ENCODE data around the gene GAB3. TPM values are rescaled to one million over a fixed set of nuclear protein-coding genes. Genes with fewer than 3 reads are reported as not detected.
"Not testable (repeated sequence)": the region's sequence is repeated elsewhere in the genome, so short reads cannot be mapped to it uniquely, and the experiment has no call there.

GAB3 gene
- polyA plus RNA-seq, 2 of the 4 experiments (the other 2 are of a cell fraction) = 0.13 to 0.39 TPM

DNA sequence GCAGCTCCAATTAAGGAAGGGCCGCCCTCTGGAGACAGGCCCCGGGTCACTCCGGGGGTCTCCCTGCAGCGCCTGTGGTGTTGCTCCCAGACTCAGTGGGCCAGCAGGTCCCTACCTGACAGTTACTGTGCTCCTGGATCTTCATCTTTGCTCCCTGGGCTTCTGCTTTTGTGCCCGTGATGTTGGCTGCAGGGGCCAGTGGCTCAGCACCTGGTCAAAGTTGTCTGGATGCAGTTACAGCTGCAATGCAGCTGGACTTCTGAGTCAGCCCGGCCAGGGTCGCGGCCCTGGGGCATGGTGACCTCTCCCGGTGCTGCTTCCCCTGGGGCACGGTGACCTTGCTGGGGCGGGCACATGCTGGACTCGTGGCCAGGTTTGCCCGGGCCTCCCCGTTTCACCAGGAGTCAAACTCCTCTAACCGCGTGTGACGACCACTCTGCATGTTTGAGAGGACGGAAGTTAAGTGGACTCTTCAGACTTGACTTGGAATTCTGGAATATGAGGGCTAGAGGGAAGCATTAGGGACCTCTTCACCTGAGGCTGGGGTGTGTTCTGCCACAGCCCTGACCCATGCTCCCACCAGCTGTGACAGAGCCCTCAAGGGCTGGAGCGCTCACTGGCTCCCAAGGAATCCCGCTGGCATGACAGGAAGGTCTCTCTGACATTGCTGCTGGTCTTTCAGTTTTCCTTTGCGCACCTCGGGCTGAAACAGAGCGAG, 101.2 kb downstream of the GAB3 start:
- no peak for ATAC-seq
- DNase-seq (ENCODE audit: low read depth in 1 of 2, low spot score in 1 of 2) = no peak
- Histone ChIP-seq H3K4me3 (no peak overlapping the region), H3K9me3 (no peaks in the 10 kb centered on the region), H3K4me2 (no peak overlapping the region), H3K27ac (no peak overlapping the region), H3K4me1 (no peaks in the 10 kb centered on the region)
- FAIRE-seq = no peak
- CTCF ChIA-PET = no interaction called here
- TF ChIP-seq NPAS2 (CRISPR knock-in tag; IDR thresholded peaks at IDR 0.05; ENCODE audit: borderline replicate concordance) (no peak), EP300 (IDR thresholded peaks at IDR 0.05) (no peak), EHF (CRISPR knock-in tag; IDR thresholded peaks at IDR 0.05) (no peak), CHD4 (IDR thresholded peaks at IDR 0.05; ENCODE audit: borderline replicate concordance) (no peak), ZNF302 (CRISPR knock-in tag; IDR thresholded peaks at IDR 0.05) (no peak), POLR2AphosphoS2 (conservative IDR thresholded peaks at IDR 0.05; ENCODE audit: low read length) (no peak), JUNB (IDR thresholded peaks at IDR 0.05) (no peak), HDAC2 (IDR thresholded peaks at IDR 0.05) (no peak), FOXS1 (CRISPR knock-in tag; IDR thresholded peaks at IDR 0.05) (no peak), KDM1A (IDR thresholded peaks at IDR 0.05; ENCODE audit: low read depth) (no peak), NFE2L2 (conservative IDR thresholded peaks at IDR 0.05; ENCODE audit: low read length) (no peak), BHLHE40 (IDR thresholded peaks at IDR 0.05; ENCODE audit: low read depth, low read length) (no peak), MAFK (IDR thresholded peaks at IDR 0.05; ENCODE audit: partially characterized antibody) (no peak), CBX8 (IDR thresholded peaks at IDR 0.05) (no peak), GATA3 (IDR thresholded peaks at IDR 0.05; ENCODE audit: borderline replicate concordance) (no peak)
- TF ChIP-seq, protein P1, sequence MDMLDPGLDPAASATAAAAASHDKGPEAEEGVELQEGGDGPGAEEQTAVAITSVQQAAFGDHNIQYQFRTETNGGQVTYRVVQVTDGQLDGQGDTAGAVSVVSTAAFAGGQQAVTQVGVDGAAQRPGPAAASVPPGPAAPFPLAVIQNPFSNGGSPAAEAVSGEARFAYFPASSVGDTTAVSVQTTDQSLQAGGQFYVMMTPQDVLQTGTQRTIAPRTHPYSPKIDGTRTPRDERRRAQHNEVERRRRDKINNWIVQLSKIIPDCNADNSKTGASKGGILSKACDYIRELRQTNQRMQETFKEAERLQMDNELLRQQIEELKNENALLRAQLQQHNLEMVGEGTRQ (IDR thresholded peaks at IDR 0.05) = no peak
- POLR2A ChIA-PET = no interaction called here
- WGBS (ENCODE audit: missing lambda C conversion rate) = 65% methylated on average over 15 of the region's 23 CpGs

DNA sequence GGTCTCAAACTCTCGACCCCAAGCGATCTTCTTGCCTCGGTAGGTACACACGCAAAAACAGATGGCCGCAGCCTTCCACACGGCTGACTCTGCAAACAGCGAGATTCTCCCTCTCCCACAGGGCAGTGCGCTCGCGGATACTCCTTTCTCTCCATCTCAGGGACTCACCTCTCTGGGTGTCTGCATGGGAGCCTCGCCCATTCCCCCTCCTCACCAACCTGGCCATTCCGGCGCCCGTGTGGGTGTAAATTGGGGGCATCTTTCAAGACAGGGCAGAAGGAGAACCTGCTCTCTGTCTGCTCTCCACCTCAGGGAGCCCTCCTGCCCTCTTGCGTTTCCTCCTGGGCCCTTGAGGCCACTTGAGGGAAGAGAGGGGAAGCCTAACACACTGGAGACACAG, 101.9 kb downstream of the GAB3 start:
- WGBS (ENCODE audit: missing lambda C conversion rate) = 57% methylated on average over 14 of the region's 15 CpGs

DNA sequence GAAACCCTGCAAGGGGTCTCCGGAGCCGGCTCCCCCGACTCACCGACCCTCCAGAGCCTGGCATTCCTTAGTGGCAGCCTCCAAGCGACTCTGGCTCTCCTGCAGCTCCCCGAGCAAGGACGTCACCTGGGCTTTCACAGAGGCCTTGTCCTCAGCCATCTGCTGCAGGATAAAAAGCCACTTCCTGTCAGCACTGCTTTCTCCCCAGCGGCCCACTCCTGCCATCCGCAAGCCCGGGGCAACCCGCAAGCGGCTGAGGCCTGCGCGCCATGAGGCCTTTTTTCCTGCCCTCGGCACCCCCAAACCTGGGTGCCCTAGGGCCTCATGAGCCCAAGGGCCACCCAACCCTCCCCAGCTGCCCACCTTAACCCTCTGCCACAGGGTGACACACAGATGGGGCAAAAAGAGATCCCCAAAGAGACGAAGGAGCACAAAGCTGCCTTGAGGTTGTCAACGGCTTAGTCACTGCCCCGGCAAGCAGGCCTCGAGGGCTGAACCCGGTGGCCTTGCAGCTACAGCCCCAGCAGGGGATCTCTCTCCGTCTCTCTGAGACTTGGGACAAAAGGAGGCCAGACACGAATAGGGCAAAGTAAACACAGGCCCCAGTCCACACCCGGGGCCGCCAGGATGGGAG, 105.0 kb downstream of the GAB3 start:
- WGBS (ENCODE audit: missing lambda C conversion rate) = no CpG with 5 or more reads among the region's 24 CpGs
- FAIRE-seq; DNase-seq (ENCODE audit: low read depth in 1 of 2, low spot score in 1 of 2): not testable (repeated sequence)

More for the DNA sequence above, 101.9 kb downstream of the GAB3 start:
- DNase-seq (ENCODE audit: low read depth in 1 of 2, low spot score in 1 of 2) (no peak), ATAC-seq (no peak), FAIRE-seq (no peak)
- Histone ChIP-seq H3K9me3 (no peaks in the 10 kb centered on the region), H3K4me1 (no peaks in the 10 kb centered on the region), H3K27ac (no peak overlapping the region), H3K4me3 (no peak overlapping the region), H3K4me2 (no peak overlapping the region)
- ChIA-PET CTCF (no interaction called here), POLR2A (no interaction called here)
- TF ChIP-seq MAFK (IDR thresholded peaks at IDR 0.05; ENCODE audit: partially characterized antibody) (no peak), SMC3 (IDR thresholded peaks at IDR 0.05) (no peak), CHD2 (IDR thresholded peaks at IDR 0.05; ENCODE audit: low read length, partially characterized antibody) (no peak), SREBF2 (IDR thresholded peaks at IDR 0.05) (no peak), RAD21 (conservative IDR thresholded peaks at IDR 0.05 in 1 of 2, IDR thresholded peaks at IDR 0.05 in 1 of 2) (no peak), NR3C1 (IDR thresholded peaks at IDR 0.05) (no peak), ZSCAN20 (CRISPR knock-in tag; IDR thresholded peaks at IDR 0.05) (no peak), FOSB (CRISPR knock-in tag; IDR thresholded peaks at IDR 0.05) (no peak), HOXB13 (CRISPR knock-in tag; IDR thresholded peaks at IDR 0.05; ENCODE audit: low read depth) (no peak), NFE2L2 (conservative IDR thresholded peaks at IDR 0.05; ENCODE audit: low read length) (no peak), RCOR1 (IDR thresholded peaks at IDR 0.05; ENCODE audit: low read depth, low read length) (no peak), RFX5 (IDR thresholded peaks at IDR 0.05) (no peak), KDM1A (IDR thresholded peaks at IDR 0.05; ENCODE audit: low read depth) (no peak), POLR2AphosphoS2 (conservative IDR thresholded peaks at IDR 0.05; ENCODE audit: low read length) (no peak)
- TF ChIP-seq, protein P2, sequence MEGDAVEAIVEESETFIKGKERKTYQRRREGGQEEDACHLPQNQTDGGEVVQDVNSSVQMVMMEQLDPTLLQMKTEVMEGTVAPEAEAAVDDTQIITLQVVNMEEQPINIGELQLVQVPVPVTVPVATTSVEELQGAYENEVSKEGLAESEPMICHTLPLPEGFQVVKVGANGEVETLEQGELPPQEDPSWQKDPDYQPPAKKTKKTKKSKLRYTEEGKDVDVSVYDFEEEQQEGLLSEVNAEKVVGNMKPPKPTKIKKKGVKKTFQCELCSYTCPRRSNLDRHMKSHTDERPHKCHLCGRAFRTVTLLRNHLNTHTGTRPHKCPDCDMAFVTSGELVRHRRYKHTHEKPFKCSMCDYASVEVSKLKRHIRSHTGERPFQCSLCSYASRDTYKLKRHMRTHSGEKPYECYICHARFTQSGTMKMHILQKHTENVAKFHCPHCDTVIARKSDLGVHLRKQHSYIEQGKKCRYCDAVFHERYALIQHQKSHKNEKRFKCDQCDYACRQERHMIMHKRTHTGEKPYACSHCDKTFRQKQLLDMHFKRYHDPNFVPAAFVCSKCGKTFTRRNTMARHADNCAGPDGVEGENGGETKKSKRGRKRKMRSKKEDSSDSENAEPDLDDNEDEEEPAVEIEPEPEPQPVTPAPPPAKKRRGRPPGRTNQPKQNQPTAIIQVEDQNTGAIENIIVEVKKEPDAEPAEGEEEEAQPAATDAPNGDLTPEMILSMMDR (IDR thresholded peaks at IDR 0.05) = no peak
- TF ChIP-seq, protein P3, sequence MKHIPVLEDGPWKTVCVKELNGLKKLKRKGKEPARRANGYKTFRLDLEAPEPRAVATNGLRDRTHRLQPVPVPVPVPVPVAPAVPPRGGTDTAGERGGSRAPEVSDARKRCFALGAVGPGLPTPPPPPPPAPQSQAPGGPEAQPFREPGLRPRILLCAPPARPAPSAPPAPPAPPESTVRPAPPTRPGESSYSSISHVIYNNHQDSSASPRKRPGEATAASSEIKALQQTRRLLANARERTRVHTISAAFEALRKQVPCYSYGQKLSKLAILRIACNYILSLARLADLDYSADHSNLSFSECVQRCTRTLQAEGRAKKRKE (CRISPR knock-in tag; IDR thresholded peaks at IDR 0.05; ENCODE audit: low read depth) = no peak

DNA sequence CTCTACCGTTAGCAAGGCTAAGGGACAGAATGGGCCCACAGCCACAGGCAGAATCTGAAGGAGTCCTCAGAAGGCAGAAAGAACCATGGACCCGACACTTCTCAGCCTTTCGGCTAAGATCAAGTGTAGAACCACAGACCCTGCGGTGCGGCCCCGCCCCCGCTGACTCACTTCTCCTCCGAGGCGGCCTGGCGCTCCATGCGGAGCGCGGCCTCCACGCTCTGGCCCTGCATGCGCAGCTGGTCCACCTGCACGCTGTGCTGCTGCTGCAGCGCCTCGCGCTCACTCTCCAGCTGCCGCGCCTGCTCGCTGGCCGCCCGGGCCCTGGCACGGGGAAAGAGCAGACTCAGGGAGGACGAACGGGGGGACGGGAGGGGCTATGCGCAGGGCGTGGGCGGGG, 107.2 kb downstream of the GAB3 start:
- H3K9me3 ChIP-seq; CTCF ChIA-PET; H3K4me2 ChIP-seq; FAIRE-seq; H3K4me3 ChIP-seq; H3K4me1 ChIP-seq; ATAC-seq; DNase-seq (ENCODE audit: low read depth in 1 of 2, low spot score in 1 of 2); POLR2A ChIA-PET; H3K27ac ChIP-seq: not testable (repeated sequence)
- no CpG with 5 or more reads among the region's 31 CpGs for WGBS (ENCODE audit: missing lambda C conversion rate)

More for the DNA sequence above, 105.0 kb downstream of the GAB3 start:
- H3K4me3 ChIP-seq, ATAC-seq, H3K9me3 ChIP-seq, H3K27ac ChIP-seq, H3K4me1 ChIP-seq, CTCF ChIA-PET, H3K4me2 ChIP-seq, POLR2A ChIA-PET: not testable (repeated sequence)

Measured in A549 (cell line).